Mesendoderm (in vitro differentiated cells): ENCODE data around the gene IPO9.
A peak's percentile ranks its signal among the peaks of the same experiment; 100 is the strongest.

Experiments
- DNase-seq: peaks from one replicate; pipeline ENCODE4 v3.0.0; 2013
- H2AK5ac ChIP-seq: 2 replicates; pipeline ENCODE4 v1.6.1; 2013; ENCODE audit warnings: low read length, inconsistent platforms
- H2BK120ac ChIP-seq: 2 replicates; pipeline ENCODE4 v1.6.1; 2013; ENCODE audit warnings: low read depth, mild to moderate bottlenecking, low read length, moderate library complexity, mixed read lengths
- H2BK15ac ChIP-seq: replicated peaks from 2 replicates; pipeline ENCODE4 v1.6.1; 2013; ENCODE audit warnings: low read depth, mild to moderate bottlenecking, moderate library complexity
- H2BK5ac ChIP-seq: 2 replicates; pipeline ENCODE4 v1.6.1; 2013; ENCODE audit warnings: low read length, inconsistent platforms
- H3K18ac ChIP-seq: 2 replicates; pipeline ENCODE4 v1.6.1; 2013; ENCODE audit warnings: mild to moderate bottlenecking, low read length, mixed read lengths
- H3K23ac ChIP-seq: one replicate; pipeline ENCODE4 v1.6.1; 2013; ENCODE audit warnings: low read length
- H3K27ac ChIP-seq: 2 replicates; pipeline ENCODE4 v1.5.1; 2013; ENCODE audit warnings: low read depth, mild to moderate bottlenecking, inconsistent platforms, low read length, moderate library complexity
- H3K27me3 ChIP-seq: 2 replicates; pipeline ENCODE4 v1.6.1; 2013; ENCODE audit warnings: low read length, control low read depth, mild to moderate bottlenecking, inconsistent platforms; ENCODE audit not compliant: insufficient read depth, poor library complexity
- H3K36me3 ChIP-seq: 2 replicates; pipeline ENCODE4 v1.6.1; 2013; ENCODE audit warnings: low read length, inconsistent platforms; ENCODE audit not compliant: control insufficient read depth, insufficient read depth
- H3K4ac ChIP-seq: one replicate; pipeline ENCODE4 v1.6.1; 2013; ENCODE audit warnings: low read depth, mild to moderate bottlenecking, low read length, moderate library complexity
- H3K4me1 ChIP-seq: 2 replicates; pipeline ENCODE4 v1.6.1; 2013; ENCODE audit warnings: low read depth, low read length, inconsistent platforms; ENCODE audit not compliant: control insufficient read depth
- H3K4me2 ChIP-seq: 2 replicates; pipeline ENCODE4 v1.6.1; 2013; ENCODE audit warnings: low read length
- H3K4me3 ChIP-seq: 2 replicates; pipeline ENCODE4 v1.5.1; 2013; ENCODE audit warnings: mild to moderate bottlenecking, low read length
- H3K56ac ChIP-seq: one replicate; pipeline ENCODE4 v1.6.1; 2013; ENCODE audit warnings: low read length
- H3K79me1 ChIP-seq: 2 replicates; pipeline ENCODE4 v1.6.1; 2013; ENCODE audit warnings: low read length, inconsistent platforms
- H3K79me2 ChIP-seq: 2 replicates; pipeline ENCODE4 v1.6.1; 2013; ENCODE audit warnings: mild to moderate bottlenecking, low read length; ENCODE audit not compliant: control insufficient read depth, insufficient read depth
- H3K9ac ChIP-seq: 2 replicates; pipeline ENCODE4 v1.6.1; 2013; ENCODE audit warnings: low read length, inconsistent platforms
- H4K5ac ChIP-seq: one replicate; pipeline ENCODE4 v1.6.1; 2013; ENCODE audit warnings: low read length
- H4K8ac ChIP-seq: one replicate; pipeline ENCODE4 v1.6.1; 2013; ENCODE audit warnings: low read depth, mild to moderate bottlenecking, control low read depth, low read length, moderate library complexity
- WGBS: extraction: QIAGEN DNeasy Blood & Tissue Kit; methylation state at CpG from one replicate; pipeline ENCODE4 v1.1.7; 2013; ENCODE audit warnings: low lambda C conversion rate, missing lambda C conversion rate; ENCODE audit not compliant: insufficient coverage; ENCODE audit errors: extremely low coverage; 5-methylcytosine and 5-hydroxymethylcytosine counted together

Gene IPO9

DNA sequence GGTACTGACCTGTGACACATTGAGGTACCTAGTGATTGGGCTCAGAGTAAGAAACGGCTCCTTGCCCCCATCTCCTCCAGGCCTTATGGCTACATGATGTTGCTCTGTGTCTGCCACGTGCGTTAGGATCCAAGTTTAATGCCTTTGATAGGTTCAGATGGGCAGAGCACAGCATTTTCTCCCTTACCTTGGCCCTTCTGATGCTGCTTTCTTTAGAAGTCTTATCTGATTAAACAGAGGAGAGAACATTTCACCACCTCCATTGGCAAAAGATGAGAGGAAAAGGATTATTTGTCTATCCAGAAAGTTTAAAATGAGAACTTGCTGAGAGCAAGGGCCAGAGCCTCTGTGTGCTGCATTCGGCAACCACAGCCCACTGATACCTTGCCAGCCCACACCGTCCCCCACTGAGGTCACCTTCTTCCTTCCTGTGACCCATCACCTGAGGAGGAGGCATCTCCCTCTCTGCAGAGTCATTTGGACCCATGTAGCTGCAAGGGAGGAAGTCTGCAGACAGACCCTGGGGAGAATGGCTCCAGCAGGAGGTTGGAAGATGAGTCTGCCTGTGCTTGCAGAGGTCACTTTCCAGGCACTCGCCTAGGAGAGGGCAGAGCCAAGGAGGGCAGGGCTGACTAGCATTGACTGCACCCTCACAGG is 76.4 kb downstream of the IPO9 start:
- no peak for DNase-seq
- H3K79me1 ChIP-seq: no peaks in the 10 kb centered on the region
- no peak overlapping the region for H2BK120ac ChIP-seq
- H3K4ac ChIP-seq: no peak overlapping the region
- H3K4me1 ChIP-seq: no peaks in the 10 kb centered on the region
- H3K79me2 ChIP-seq: no peaks in the 10 kb centered on the region
- H3K27ac ChIP-seq: no peak overlapping the region
- H4K8ac ChIP-seq: no peak overlapping the region
- H3K18ac ChIP-seq: no peak overlapping the region
- H3K56ac ChIP-seq: no peak overlapping the region
- H3K4me2 ChIP-seq: no peak overlapping the region
- H2AK5ac ChIP-seq: no peak overlapping the region
- no peak overlapping the region for H3K9ac ChIP-seq
- H3K23ac ChIP-seq: no peak overlapping the region
- H4K5ac ChIP-seq: no peak overlapping the region
- no CpG with 5 or more reads among the region's 6 CpGs for WGBS
- H2BK15ac ChIP-seq: no peak overlapping the region
- no peaks in the 10 kb centered on the region for H3K36me3 ChIP-seq
- H3K4me3 ChIP-seq: no peak overlapping the region
- no peak overlapping the region for H2BK5ac ChIP-seq
- no peaks in the 10 kb centered on the region for H3K27me3 ChIP-seq

DNA sequence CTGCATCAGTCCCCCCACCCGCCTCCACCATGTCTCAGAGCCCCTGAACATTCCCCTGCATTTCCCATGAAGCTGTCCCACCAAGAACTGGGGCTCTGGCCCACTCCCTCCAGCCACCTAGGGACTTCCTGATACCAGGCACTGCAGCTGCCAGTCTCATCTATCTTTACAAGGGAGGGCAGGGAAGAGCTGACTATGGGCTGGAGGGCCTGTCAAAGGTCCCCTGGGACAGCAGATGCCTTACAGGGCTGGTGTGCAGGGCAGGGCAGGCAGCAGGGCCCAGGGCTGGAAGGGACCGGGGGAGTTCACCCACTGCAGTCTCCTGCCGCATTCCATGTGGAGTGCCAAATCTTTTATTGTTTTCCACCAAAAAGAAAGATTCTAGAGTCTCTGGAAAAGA is 77.4 kb downstream of the IPO9 start:
- H3K79me2 ChIP-seq: no peaks in the 10 kb centered on the region
- no peak overlapping the region for H2BK120ac ChIP-seq
- no peak overlapping the region for H3K9ac ChIP-seq
- no peak overlapping the region for H3K4me2 ChIP-seq
- no peak overlapping the region for H4K5ac ChIP-seq
- no peak for DNase-seq
- no peak overlapping the region for H3K23ac ChIP-seq
- H3K79me1 ChIP-seq: no peaks in the 10 kb centered on the region
- H3K4me3 ChIP-seq: no peak overlapping the region
- H3K18ac ChIP-seq: no peak overlapping the region
- no CpG with 5 or more reads among the region's 3 CpGs for WGBS
- H3K4me1 ChIP-seq: no peaks in the 10 kb centered on the region
- H4K8ac ChIP-seq: no peak overlapping the region
- no peak overlapping the region for H3K4ac ChIP-seq
- no peak overlapping the region for H3K56ac ChIP-seq
- no peak overlapping the region for H2AK5ac ChIP-seq
- H3K27me3 ChIP-seq: no peaks in the 10 kb centered on the region
- no peak overlapping the region for H2BK15ac ChIP-seq
- no peak overlapping the region for H3K27ac ChIP-seq
- no peak overlapping the region for H2BK5ac ChIP-seq
- no peaks in the 10 kb centered on the region for H3K36me3 ChIP-seq

DNA sequence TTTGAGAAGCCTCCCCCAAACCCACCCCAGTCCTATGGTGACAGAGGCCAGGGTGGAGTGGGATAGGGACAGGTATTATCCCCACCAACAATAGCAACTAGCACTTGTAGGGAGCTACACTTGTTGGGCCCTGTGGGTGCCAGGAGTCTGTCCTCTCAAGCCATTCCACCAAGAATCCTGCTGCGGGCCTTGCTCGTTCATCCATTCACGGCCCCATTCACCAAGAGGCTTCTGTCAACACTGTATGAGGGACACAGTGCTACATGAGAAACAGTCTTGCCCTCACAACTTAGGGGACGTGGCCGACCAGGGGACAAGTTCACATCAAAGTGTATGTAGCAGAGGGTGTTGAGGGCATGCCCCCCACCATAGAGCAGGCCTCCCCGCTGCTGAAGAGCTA is 78.7 kb downstream of the IPO9 start:
- H3K4ac ChIP-seq: no peak overlapping the region
- no peak for DNase-seq
- no peaks in the 10 kb centered on the region for H3K79me2 ChIP-seq
- H2BK120ac ChIP-seq: no peak overlapping the region
- H3K27ac ChIP-seq: no peak overlapping the region
- H3K18ac ChIP-seq: no peak overlapping the region
- H3K36me3 ChIP-seq: no peaks in the 10 kb centered on the region
- H3K4me1 ChIP-seq: peaks cover 3% of the 10 kb centered on the region
- no peak overlapping the region for H3K56ac ChIP-seq
- no peak overlapping the region for H3K23ac ChIP-seq
- no peak overlapping the region for H3K9ac ChIP-seq
- H2BK15ac ChIP-seq: no peak overlapping the region
- no peak overlapping the region for H4K5ac ChIP-seq
- no peak overlapping the region for H4K8ac ChIP-seq
- no CpG with 5 or more reads among the region's 6 CpGs for WGBS
- H3K79me1 ChIP-seq: no peaks in the 10 kb centered on the region
- no peak overlapping the region for H3K4me3 ChIP-seq
- no peaks in the 10 kb centered on the region for H3K27me3 ChIP-seq
- H2AK5ac ChIP-seq: no peak overlapping the region
- no peak overlapping the region for H2BK5ac ChIP-seq
- H3K4me2 ChIP-seq: no peak overlapping the region

DNA sequence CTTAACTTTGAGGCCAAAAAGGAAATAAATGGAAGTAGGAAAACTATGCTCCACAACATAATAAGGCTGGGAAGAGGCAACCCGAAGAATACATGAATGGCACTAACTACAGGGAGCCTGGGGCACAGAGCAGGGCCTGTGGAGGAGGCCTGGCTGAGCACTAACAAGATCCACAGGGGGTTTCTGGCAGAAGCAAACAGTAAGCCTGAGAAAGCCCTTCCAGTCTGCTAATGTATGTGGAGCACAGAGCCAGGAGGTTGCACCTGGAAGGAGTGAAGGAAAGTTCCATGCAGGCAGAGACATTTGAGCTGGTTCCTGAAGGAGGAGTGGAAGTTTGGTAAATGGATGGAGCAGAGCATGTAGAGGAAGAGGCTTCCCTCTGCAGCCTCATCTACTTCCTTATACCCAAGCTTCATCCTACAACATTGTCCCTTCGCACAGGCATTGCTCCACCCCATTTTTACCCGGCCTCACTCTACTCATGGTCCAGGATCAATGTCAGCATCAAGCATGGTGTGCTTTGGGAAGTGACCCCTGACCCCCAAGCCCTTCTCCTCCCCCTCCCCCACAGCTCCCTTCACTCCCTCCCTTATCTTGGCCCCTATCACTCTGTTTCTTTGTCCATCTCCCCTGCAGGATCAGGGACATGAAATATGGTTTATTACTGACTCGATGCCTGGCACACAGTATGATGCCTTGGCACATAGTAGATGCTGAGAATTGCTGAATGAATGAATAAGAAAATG is 83.0 kb downstream of the IPO9 start:
- H3K36me3 ChIP-seq: no peaks in the 10 kb centered on the region
- H3K4ac ChIP-seq: no peak overlapping the region
- peaks cover 3% of the 10 kb centered on the region for H3K4me1 ChIP-seq
- no CpG with 5 or more reads among the region's 4 CpGs for WGBS
- no peak overlapping the region for H2BK120ac ChIP-seq
- no peak overlapping the region for H2BK5ac ChIP-seq
- no peak overlapping the region for H4K8ac ChIP-seq
- H3K56ac ChIP-seq: no peak overlapping the region
- no peak overlapping the region for H2AK5ac ChIP-seq
- H3K27me3 ChIP-seq: no peaks in the 10 kb centered on the region
- no peak overlapping the region for H4K5ac ChIP-seq
- H3K23ac ChIP-seq: no peak overlapping the region
- H3K4me3 ChIP-seq: no peak overlapping the region
- no peak overlapping the region for H3K18ac ChIP-seq
- no peak overlapping the region for H3K27ac ChIP-seq
- no peak overlapping the region for H2BK15ac ChIP-seq
- peak; percentile 48 for DNase-seq
- H3K79me1 ChIP-seq: no peaks in the 10 kb centered on the region
- no peaks in the 10 kb centered on the region for H3K79me2 ChIP-seq
- no peak overlapping the region for H3K9ac ChIP-seq
- no peak overlapping the region for H3K4me2 ChIP-seq

DNA sequence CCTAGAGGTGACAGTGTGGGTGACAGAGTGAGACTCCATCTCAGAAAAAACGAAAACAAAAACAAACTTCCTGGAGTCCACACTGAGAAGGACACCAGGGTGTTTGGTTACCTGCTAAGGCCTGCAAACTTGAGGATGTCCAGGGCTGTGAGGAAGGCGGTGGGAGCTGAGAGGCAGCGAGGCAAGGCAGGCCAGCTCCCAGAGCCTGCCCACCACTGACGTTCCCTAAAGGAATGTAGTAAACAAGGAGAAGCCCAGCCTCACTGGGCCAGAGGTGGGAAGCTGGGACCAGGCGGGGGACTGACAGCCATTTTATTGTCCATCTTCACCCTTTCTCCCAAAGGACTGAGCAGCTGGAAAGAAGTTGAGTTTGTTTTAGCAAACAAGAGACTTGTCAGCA is 83.9 kb downstream of the IPO9 start:
- Histone ChIP-seq H3K27ac (no peak overlapping the region), H2BK120ac (no peak overlapping the region), H3K79me1 (no peaks in the 10 kb centered on the region), H2BK5ac (no peak overlapping the region), H3K4me1 (peaks cover 3% of the 10 kb centered on the region), H3K79me2 (no peaks in the 10 kb centered on the region), H3K56ac (no peak overlapping the region), H3K9ac (no peak overlapping the region), H3K23ac (no peak overlapping the region), H4K5ac (no peak overlapping the region), H3K4me3 (no peak overlapping the region), H3K4me2 (no peak overlapping the region), H4K8ac (no peak overlapping the region), H3K4ac (no peak overlapping the region), H3K36me3 (no peaks in the 10 kb centered on the region), H3K18ac (no peak overlapping the region), H2BK15ac (no peak overlapping the region), H2AK5ac (no peak overlapping the region), H3K27me3 (no peaks in the 10 kb centered on the region)
- no peak for DNase-seq
- no CpG with 5 or more reads among the region's 5 CpGs for whole genome bisulfite sequencing
